Mesenchymal stem cell (in vitro differentiated cells and primary cell): ENCODE measurements around the gene OOSP4B.

Experiments
- DNase-seq: peaks from one replicate; pipeline ENCODE4 v3.0.0-alpha.2; 2013
- H2AFZ ChIP-seq: one replicate; pipeline ENCODE4 v1.6.1; 2013; ENCODE audit warnings: low read depth, mild to moderate bottlenecking, control low read depth, inconsistent platforms, low read length, moderate library complexity
- H2AK5ac ChIP-seq: 2 replicates; pipeline ENCODE4 v1.6.1; 2013; ENCODE audit warnings: low read length, moderate library complexity, mild to moderate bottlenecking, inconsistent platforms; ENCODE audit not compliant: severe bottlenecking
- H2BK120ac ChIP-seq: one replicate; pipeline ENCODE4 v1.6.1; 2013; ENCODE audit warnings: low read depth, mild to moderate bottlenecking, inconsistent platforms, low read length, moderate library complexity
- H2BK12ac ChIP-seq, 2 experiments: one replicate each; pipeline ENCODE4 v1.6.1; 2013; ENCODE audit warnings: inconsistent platforms in 2 of 2, low read length in 2 of 2, mild to moderate bottlenecking in 2 of 2, moderate library complexity in 2 of 2, control low read depth in 1 of 2
- H2BK15ac ChIP-seq: one replicate; pipeline ENCODE4 v1.6.1; 2013; ENCODE audit warnings: mild to moderate bottlenecking, low read depth, inconsistent platforms; ENCODE audit not compliant: poor library complexity, severe bottlenecking
- H2BK5ac ChIP-seq: 2 replicates; pipeline ENCODE4 v1.6.1; 2013; ENCODE audit warnings: low read depth, mild to moderate bottlenecking, low read length, control low read depth, inconsistent platforms; ENCODE audit not compliant: poor library complexity, severe bottlenecking
- H3K14ac ChIP-seq, 2 experiments: one replicate each; pipeline ENCODE4 v1.6.1; 2013; ENCODE audit warnings: inconsistent platforms in 2 of 2, low read length in 2 of 2, control low read depth in 1 of 2, mild to moderate bottlenecking in 1 of 2, moderate library complexity in 1 of 2
- H3K18ac ChIP-seq, 2 experiments: one replicate each; pipeline ENCODE4 v1.6.1; 2013; ENCODE audit warnings: inconsistent platforms in 2 of 2, low read length in 2 of 2, control low read depth in 1 of 2, low read depth in 1 of 2, mild to moderate bottlenecking in 1 of 2
- H3K23ac ChIP-seq, 2 experiments: one replicate each; pipeline ENCODE4 v1.6.1; 2013; ENCODE audit warnings: inconsistent platforms in 2 of 2, low read length in 2 of 2, mild to moderate bottlenecking in 2 of 2, moderate library complexity in 2 of 2, control low read depth in 1 of 2
- H3K27ac ChIP-seq: 2 replicates; pipeline ENCODE4 v1.5.1; 2013; ENCODE audit warnings: mild to moderate bottlenecking, moderate library complexity, low read length, control low read depth, inconsistent platforms; ENCODE audit not compliant: poor library complexity, severe bottlenecking
- H3K27me3 ChIP-seq, 2 experiments: 2 replicates each; pipeline versions ENCODE4 v1.6.1 to v1.7.0; 2013; ENCODE audit warnings: low read length in 2 of 2, mild to moderate bottlenecking in 2 of 2, moderate library complexity in 2 of 2, control low read depth in 1 of 2, inconsistent platforms in 1 of 2; ENCODE audit not compliant: control insufficient read depth in 1 of 2, insufficient read depth in 1 of 2
- H3K36me3 ChIP-seq, 2 experiments: 2 replicates each; pipeline versions ENCODE4 v1.6.1 to v1.7.0; 2013; ENCODE audit warnings: low read length in 2 of 2, control low read depth in 1 of 2, inconsistent platforms in 1 of 2, low read depth in 1 of 2, mild to moderate bottlenecking in 1 of 2; ENCODE audit not compliant: insufficient read depth in 2 of 2, control insufficient read depth in 1 of 2
- H3K4ac ChIP-seq, 2 experiments: one replicate each; pipeline ENCODE4 v1.6.1; 2013; ENCODE audit warnings: inconsistent platforms in 2 of 2, low read length in 2 of 2, mild to moderate bottlenecking in 2 of 2, moderate library complexity in 2 of 2, control low read depth in 1 of 2, low read depth in 1 of 2
- H3K4me1 ChIP-seq: 2 replicates; pipeline ENCODE4 v1.6.1; 2013; ENCODE audit warnings: low read depth, low read length, control low read depth; ENCODE audit not compliant: control insufficient read depth, insufficient read depth
- H3K4me2 ChIP-seq: 2 replicates; pipeline ENCODE4 v1.6.1; 2013; ENCODE audit warnings: low read length, mild to moderate bottlenecking, inconsistent platforms; ENCODE audit not compliant: poor library complexity, severe bottlenecking
- H3K4me3 ChIP-seq, 2 experiments: 2 replicates each; pipeline versions ENCODE4 v1.5.1 to v1.7.0; 2013; ENCODE audit warnings: low read length in 2 of 2, mild to moderate bottlenecking in 2 of 2, control low read depth in 1 of 2, low read depth in 1 of 2; ENCODE audit not compliant: insufficient read depth in 1 of 2
- H3K79me1 ChIP-seq: replicated peaks from 2 replicates; pipeline ENCODE4 v1.6.1; 2013; ENCODE audit warnings: mild to moderate bottlenecking, control low read depth, low read length, inconsistent platforms; ENCODE audit not compliant: poor library complexity, severe bottlenecking
- H3K9ac ChIP-seq: 2 replicates; pipeline ENCODE4 v1.7.0; 2013; ENCODE audit warnings: mild to moderate bottlenecking, low read length, moderate library complexity
- H3K9me3 ChIP-seq: 2 replicates; pipeline ENCODE4 v1.7.0; 2013; ENCODE audit warnings: mild to moderate bottlenecking, low read length; ENCODE audit not compliant: control insufficient read depth
- H4K8ac ChIP-seq: one replicate; pipeline ENCODE4 v1.6.1; 2013; ENCODE audit warnings: inconsistent platforms, mild to moderate bottlenecking, low read length, moderate library complexity
- H4K91ac ChIP-seq: one replicate; pipeline ENCODE4 v1.6.1; 2013; ENCODE audit warnings: mild to moderate bottlenecking, low read length, inconsistent platforms
- WGBS: methylation state at CpG from one replicate; pipeline ENCODE4 v1.1.7; 2013; ENCODE audit warnings: mixed read lengths; 5-methylcytosine and 5-hydroxymethylcytosine counted together

Gene OOSP4B

GRCh38 chr11:60056349-60056969 is 39.5 kb downstream of the OOSP4B start, which contains the start of gene MS4A3:
Gene MS4A3 (plus strand): TSS chr11:60056665. CDS start chr11:60061161, 4,496 bp downstream.
- peaks cover 6% of the 10 kb centered on the region for H3K9me3 ChIP-seq
- H3K14ac ChIP-seq, result no peak within 1 kb of the TSS
- peak within 1 kb of the TSS; percentile 42 for H2AFZ ChIP-seq
- H3K27ac ChIP-seq, result no peak within 1 kb of the TSS
- H2BK120ac ChIP-seq, result no peak within 1 kb of the TSS
- no peak within 1 kb of the TSS for H2BK15ac ChIP-seq
- no peak within 1 kb of the TSS for H3K4me2 ChIP-seq
- no peak within 1 kb of the TSS for H3K4me3 ChIP-seq
- no peak for DNase-seq
- H4K91ac ChIP-seq, result no peak within 1 kb of the TSS
- no peaks in the 10 kb centered on the region for H3K79me1 ChIP-seq
- no peaks in the 10 kb centered on the region for H3K4me1 ChIP-seq
- H4K8ac ChIP-seq, result no peak within 1 kb of the TSS
- H3K4ac ChIP-seq, result no peak within 1 kb of the TSS
- no peaks in the 10 kb centered on the region for H3K36me3 ChIP-seq
- 81% methylated on average over 6 of the region's 8 CpGs for WGBS
- no peak within 1 kb of the TSS for H3K23ac ChIP-seq
- no peak within 1 kb of the TSS for H3K9ac ChIP-seq
- H3K18ac ChIP-seq, result no peak within 1 kb of the TSS
- no peak within 1 kb of the TSS for H2AK5ac ChIP-seq
- H2BK5ac ChIP-seq, result no peak within 1 kb of the TSS
- no peak within 1 kb of the TSS for H2BK12ac ChIP-seq
- no peaks in the 10 kb centered on the region for H3K27me3 ChIP-seq

DNA sequence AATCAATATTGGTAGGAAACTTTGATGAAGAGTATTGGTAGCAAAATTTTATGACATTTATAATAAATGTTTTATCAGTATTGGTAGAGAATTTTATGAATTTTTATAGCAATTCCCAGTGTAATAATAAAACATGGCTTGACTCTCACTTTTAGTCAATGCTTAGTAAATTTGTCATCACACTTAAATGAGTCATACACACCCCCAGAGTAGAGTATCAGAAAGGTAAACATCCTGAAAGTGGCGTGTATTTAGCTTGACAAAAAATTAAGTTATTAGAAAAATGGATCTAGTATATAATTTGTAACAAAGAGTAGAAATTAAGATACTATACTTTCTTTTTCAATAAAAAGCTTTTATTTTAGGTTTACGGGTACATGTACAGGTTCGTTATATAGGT is 42.1 kb downstream of the OOSP4B start:
- no peak overlapping the region for H2BK5ac ChIP-seq
- no peak overlapping the region for H2BK15ac ChIP-seq
- WGBS, result 100% methylated on average over 2 of the region's 3 CpGs
- H2AK5ac ChIP-seq, result no peak overlapping the region
- no peak overlapping the region for H3K27ac ChIP-seq
- H3K36me3 ChIP-seq, result no peaks in the 10 kb centered on the region
- no peak overlapping the region for H3K4ac ChIP-seq
- no peak overlapping the region for H3K18ac ChIP-seq
- no peak for DNase-seq
- H3K23ac ChIP-seq, result no peak overlapping the region
- no peak overlapping the region for H4K8ac ChIP-seq
- no peak overlapping the region for H3K9ac ChIP-seq
- peaks cover 6% of the 10 kb centered on the region for H3K9me3 ChIP-seq
- H2BK12ac ChIP-seq, result no peak overlapping the region
- H3K4me1 ChIP-seq, result no peaks in the 10 kb centered on the region
- H3K14ac ChIP-seq, result no peak overlapping the region
- H4K91ac ChIP-seq, result no peak overlapping the region
- H3K4me2 ChIP-seq, result no peak overlapping the region
- H3K27me3 ChIP-seq, result no peaks in the 10 kb centered on the region
- H2BK120ac ChIP-seq, result no peak overlapping the region
- no peak overlapping the region for H2AFZ ChIP-seq
- H3K79me1 ChIP-seq, result no peaks in the 10 kb centered on the region
- no peak overlapping the region for H3K4me3 ChIP-seq

- Histone ChIP-seq H3K4me1 (no peaks in the 10 kb centered on the region), H3K23ac (no peak overlapping the region), H2BK120ac (no peak overlapping the region), H3K4me3 (no peak overlapping the region), H3K9ac (no peak overlapping the region), H2AFZ (no peak overlapping the region), H3K27me3 (no peaks in the 10 kb centered on the region), H3K79me1 (no peaks in the 10 kb centered on the region), H3K36me3 (no peaks in the 10 kb centered on the region), H3K9me3 (peaks cover 6% of the 10 kb centered on the region), H3K4ac (no peak overlapping the region), H3K18ac (no peak overlapping the region), H4K8ac (no peak overlapping the region), H4K91ac (no peak overlapping the region), H2BK12ac (no peak overlapping the region), H2AK5ac (no peak overlapping the region), H3K4me2 (no peak overlapping the region), H2BK15ac (no peak overlapping the region), H3K14ac (no peak overlapping the region), H2BK5ac (no peak overlapping the region), H3K27ac (no peak overlapping the region)
- no CpG with 5 or more reads among the region's 4 CpGs for WGBS
- DNase-seq, result no peak
These were observed 42.7 kb downstream of the OOSP4B start for GRCh38 chr11:60059521-60060240.

DNA sequence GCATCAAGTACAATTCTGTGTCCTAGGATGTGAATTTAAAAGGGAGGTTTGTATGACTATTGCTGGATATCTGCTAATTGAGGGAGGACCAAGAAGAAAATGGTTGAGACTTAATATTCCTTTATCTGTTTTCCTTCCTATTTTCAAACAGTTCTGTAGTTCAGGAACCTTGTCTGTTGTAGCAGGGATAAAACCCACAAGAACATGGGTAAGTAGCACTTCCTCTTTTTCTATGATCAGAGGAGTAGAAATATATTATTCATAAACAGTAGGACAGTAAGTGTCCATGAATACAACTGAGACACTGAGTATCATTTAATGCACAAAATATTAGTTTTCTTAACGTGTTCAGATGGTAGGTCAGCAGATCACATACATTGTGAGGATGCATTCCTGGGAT is 47.1 kb downstream of the OOSP4B start:
- no peak overlapping the region for H3K4ac ChIP-seq
- no peak for DNase-seq
- H4K8ac ChIP-seq, result no peak overlapping the region
- peaks cover 6% of the 10 kb centered on the region for H3K9me3 ChIP-seq
- no peak overlapping the region for H2BK15ac ChIP-seq
- no peak overlapping the region for H2BK120ac ChIP-seq
- no peak overlapping the region for H3K9ac ChIP-seq
- H3K4me2 ChIP-seq, result no peak overlapping the region
- no peak overlapping the region for H2AFZ ChIP-seq
- H2BK5ac ChIP-seq, result no peak overlapping the region
- H3K27ac ChIP-seq, result no peak overlapping the region
- no peaks in the 10 kb centered on the region for H3K4me1 ChIP-seq
- H3K4me3 ChIP-seq, result no peak overlapping the region
- no peak overlapping the region for H3K18ac ChIP-seq
- no peak overlapping the region for H3K23ac ChIP-seq
- 50% methylated on average over 1 of the region's 1 CpG for WGBS
- no peak overlapping the region for H4K91ac ChIP-seq
- no peaks in the 10 kb centered on the region for H3K27me3 ChIP-seq
- H2AK5ac ChIP-seq, result no peak overlapping the region
- H3K36me3 ChIP-seq, result no peaks in the 10 kb centered on the region
- H3K14ac ChIP-seq, result no peak overlapping the region
- H2BK12ac ChIP-seq, result no peak overlapping the region
- no peaks in the 10 kb centered on the region for H3K79me1 ChIP-seq
